Occipital lobe (tissue), 2 donors: ENCODE measurements around the gene ADAMTS9. TPM values are rescaled to one million over a fixed set of nuclear protein-coding genes. Genes with fewer than 3 reads are reported as not detected.

ENCODE experiments used
- DNase-seq: peaks from one replicate; lab custom pipeline; 2025; lab: John Stamatoyannopoulos, UW
- total RNA-seq: library from RNA; depleted of rRNA; stranded (reverse); fragments of >200 nt; gene quantifications from one replicate; pipeline ENCODE4 v1.2.3, GENCODE V29; 2014

ADAMTS9 gene
- total RNA-seq, 1 donor from 2014 or later: 17.3 TPM

DNA sequence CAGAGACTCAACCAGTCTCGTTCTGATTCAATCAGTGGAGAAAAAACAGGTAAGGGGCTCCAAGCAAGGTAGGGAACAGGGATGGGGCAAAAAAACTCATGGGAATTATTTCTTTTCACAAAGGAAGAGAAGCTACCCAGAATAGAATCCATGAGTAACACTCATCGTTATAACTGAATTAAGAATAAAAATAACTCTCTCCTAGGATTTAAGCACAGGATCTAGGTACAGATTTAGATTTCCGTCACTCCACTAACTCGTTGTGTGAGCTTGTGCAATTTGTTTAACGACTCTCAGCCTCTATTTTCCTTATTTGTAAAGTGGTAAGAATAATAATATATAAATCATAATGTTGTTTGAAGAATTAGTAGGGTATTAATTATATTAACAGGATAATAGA is 68.6 kb downstream of the ADAMTS9 start:
- no peak for DNase-seq

DNA sequence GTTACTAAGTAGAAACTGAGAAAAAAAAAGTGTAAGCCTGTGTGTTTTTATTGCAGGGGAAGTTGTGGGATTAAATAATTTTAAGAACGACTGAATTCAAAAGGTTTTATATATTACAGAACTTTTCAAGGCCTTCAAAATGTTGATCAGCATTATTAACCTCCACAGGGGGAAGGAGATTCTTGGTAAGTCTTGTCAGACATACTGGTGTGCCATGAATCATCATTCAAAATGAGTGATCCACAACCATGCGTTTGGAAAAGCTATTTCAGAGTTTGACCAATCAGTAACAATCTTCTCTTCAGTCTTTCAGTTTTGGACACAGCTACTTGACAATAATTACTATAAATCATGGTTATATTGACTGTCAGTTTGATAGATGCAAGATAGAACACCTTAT is 70.2 kb downstream of the ADAMTS9 start:
- DNase-seq: no peak

DNA sequence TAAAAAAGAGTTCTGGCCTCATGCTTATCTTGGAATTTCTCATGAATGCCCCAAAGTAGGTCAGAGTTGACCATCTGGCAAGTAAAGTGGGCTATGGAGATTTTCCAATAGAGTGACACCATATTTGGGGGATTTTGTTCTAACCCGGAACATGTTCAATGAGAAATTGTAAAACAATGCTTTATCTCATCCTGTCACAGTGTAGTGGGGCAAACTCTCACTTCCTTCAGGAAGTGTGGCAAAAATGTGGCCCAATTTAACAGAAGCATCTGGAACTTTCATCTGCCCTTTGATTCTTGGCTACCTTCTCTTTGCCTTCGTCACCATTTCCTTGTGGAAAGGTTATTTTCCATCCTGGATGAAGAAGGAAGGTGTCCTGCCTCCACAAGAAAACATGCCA is 70.8 kb downstream of the ADAMTS9 start:
- no peak for DNase-seq

DNA sequence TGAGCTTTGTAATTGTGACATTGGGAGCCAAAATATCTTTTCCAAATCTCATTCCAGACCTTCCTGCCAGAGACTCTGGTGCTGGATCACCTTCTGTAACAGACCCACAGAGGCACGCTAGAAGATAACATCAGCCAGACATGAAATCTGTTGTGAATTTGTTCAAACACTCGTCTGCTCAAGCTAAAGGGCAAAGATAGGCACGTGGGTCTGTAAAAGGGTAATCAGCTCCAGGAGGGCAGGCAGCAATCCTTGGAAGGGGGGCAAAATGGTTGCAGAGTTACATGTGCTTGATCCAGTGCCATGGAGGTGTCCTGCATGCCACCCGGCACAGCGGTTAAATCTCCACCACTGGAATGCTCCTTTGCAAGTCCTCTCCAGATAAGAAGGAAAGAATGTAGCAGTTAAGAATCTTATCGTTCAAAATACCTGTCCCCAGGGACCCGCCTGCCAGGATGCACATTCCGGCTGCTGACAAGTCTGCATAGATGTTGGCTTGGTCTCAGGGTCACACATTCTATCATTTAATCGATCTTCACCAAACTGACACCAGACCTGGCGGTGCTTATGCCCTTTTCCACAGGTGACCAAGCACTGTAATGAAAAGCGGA is 74.8 kb downstream of the ADAMTS9 start:
- no peak for DNase-seq

DNA sequence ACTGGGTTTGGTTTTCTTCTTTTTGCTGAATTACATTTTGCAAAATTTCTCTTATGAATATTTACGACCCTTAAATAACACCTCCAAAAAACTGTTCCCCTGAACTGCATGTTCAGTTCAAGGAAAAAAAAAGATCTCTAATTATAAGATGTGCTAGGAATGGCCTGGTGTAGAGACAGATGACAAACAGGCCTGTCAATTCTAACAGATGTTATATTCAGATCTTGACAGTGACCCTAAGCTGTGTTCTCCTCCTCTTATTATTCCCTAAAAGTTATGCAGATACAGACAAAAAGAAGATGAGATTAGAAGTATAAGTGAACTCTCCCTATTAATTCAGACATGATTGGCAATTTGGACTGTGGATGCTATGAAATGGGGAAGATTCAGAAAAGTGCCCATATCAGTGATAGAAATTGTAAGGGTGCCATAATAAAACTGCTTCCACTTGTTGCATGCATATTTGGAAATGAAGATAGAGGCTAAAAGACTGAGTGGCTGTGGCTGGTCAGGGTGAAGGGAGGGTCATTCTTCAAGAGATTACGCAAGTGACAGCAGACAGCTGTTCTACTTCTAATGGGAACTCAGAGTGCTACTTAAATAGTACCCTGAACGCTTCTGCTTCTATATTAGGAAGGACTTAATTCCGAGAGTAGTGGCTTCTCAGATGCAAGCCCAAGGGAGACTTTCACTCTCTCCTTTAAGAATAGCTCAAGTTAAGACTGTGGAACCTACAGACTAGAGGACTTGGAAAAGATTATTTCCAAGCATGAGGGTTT is 75.5 kb downstream of the ADAMTS9 start:
- DNase-seq: no peak

DNA sequence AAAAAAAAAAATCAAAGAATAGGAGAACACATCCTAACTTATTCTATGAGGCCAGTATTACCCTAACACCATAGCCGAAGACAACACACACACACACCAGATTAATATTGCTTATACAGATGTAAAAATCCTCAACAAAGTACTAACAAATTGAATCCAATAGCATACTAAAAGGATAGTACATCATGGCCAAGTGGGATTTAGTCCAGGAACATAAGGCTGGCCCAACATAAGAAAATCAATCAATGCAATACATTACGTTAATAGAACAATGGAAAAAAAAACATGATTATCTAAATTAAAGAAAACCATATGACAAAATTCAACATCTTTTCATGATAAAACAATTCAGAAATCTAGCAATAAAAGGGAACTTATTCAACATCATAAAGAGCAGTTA is 79.1 kb downstream of the ADAMTS9 start:
- no peak for DNase-seq

DNA sequence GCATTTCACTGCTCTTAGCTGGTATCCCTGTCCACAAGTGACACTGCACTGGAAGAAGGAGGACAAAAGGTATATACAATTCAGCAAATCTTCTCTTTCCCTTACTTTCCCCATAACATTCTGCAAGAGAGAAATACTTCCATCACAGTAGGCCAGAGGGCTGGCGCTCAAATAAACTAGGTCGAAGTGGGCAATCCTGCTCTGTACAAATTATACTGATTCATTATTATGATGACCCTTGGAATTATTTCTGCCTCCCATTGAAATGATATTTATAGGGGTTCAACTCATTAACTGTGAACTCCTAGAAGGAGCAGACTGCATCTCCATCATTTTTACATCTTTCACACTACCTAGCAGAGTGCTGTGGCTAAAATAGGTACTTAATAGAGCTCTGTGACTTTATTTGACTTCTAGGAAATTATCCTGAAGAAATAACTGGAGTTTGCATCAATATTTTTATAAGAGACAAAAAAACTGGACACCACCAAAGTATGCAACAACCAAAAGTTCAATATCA is 80.7 kb downstream of the ADAMTS9 start:
- DNase-seq: no peak

DNA sequence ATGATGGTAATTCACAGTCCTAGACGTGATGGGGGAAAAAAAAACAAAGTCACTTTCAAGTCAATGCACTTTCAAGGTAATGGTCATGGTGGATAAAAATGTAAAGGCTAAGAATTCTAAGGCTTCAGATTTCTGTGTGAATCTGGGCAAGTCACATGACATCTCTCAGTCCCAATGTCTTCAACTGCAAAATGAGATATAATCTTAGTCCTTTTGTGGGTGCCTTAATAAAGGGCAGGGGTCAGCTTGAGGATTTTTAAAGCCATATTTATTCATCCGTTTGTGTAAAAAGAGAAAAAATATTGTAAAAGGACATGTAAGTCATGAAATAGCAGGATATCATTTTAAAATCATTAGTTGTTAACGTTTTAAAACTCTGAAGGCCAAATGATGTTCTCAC is 83.5 kb downstream of the ADAMTS9 start:
- no peak for DNase-seq

DNA sequence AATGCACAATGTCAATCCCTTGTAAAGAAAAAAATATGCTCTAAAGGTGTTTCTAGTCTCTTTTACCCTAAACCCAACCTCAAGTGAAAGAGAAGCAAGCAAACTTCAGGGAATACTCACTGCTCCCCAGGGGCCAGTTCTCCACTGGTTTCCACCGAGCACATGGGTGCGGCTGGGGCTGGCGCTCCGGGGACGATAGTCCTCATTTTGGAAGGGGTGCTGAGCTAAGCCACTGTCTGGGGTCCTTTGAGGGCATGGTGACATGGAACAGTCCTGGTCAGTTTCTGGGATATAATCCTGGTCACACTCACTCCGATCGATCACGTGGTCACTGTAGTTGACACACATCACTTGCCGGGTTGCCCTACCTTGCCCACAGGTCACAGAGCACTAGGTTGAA is 86.0 kb downstream of the ADAMTS9 start:
- no peak for DNase-seq

DNA sequence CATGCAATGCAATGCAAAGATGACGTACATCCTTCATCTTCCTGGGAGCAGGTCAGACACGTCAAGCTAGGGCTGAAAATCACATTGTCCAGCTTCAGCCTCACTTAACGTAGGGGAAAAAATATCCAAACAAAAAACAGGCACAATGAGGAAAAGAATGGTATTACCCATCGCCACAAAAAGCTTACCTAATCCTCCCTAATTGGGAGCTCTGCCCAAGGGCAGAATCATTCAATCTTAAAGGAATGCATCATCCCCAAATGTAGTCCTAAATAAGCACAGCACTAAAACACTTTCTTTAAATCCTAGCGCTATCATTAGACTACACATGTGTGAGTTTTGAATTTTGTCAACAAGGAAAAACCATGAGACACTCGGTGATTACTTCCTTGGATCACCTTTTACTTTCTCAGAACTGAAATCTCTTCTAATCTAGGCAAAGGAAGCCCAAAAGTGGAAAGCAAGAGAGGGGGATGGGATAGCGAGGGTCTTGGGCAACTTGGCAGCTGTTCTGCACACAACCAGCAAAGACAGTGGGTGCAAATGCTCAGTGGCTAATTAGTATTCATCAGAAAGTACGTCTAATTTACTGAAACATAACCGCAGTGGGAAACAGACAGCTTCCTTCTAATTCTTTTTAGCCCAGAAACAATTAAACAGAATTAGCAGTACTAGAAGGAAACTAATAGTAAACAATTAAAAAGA is 87.4 kb downstream of the ADAMTS9 start:
- DNase-seq: no peak

DNA sequence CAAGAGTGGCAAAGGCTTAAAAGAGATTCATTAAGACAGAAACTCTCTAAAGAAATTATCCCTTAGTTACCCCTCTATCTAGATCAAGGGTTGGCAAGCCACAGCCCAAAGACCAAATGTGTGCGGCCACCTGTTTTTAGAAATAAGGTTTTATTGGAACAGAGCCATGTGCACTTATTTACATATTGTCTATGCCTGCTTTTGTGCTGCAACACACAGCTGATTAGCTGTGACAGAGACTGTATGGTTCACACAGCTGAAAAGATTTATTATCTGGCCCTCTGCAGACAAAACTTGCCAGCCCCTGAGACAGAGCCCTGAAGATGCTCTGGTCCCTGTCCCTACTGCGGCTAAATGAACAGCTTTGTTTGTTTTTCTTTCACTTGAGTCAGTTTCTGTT is 88.1 kb downstream of the ADAMTS9 start:
- no peak for DNase-seq

DNA sequence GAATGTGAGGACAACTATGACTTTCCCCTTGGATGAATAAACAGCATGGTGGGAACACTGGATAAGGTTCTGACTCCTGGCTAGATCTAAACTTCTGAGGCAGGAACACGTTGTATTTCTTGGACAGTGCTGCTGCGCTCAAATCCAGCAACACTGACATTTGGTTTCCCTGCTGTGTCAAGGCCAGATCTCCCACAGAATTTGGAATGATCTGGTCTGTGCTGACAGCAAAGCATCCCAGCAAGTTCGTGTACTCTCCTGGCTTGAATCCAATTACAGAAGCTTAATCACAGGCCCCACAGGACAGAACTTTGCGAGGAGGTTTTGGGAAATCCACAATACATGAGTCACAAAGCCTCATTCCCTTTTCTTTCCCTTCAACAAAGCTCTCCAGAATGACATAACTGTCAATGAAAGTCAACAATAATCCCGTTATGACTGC is 92.5 kb downstream of the ADAMTS9 start:
- no peak for DNase-seq

DNA sequence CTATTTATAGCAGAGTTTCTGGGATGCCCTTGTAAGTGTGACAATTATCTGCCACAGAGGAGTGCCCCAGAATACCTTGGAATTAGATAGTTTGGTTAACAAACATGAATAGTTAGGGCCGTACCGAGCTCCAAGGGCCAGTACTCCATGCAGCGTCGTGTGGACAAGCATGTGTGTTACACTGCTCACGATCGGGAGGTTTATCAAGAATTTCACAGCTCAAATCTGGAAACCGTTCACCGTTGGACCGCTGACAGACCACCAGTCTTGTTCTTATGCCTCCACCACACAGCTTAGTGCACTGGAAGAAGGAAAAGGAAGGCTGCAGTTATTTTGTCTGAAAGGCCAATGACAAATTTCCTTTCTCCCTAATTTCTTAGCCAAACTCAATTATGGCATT is 93.7 kb downstream of the ADAMTS9 start:
- no peak for DNase-seq

DNA sequence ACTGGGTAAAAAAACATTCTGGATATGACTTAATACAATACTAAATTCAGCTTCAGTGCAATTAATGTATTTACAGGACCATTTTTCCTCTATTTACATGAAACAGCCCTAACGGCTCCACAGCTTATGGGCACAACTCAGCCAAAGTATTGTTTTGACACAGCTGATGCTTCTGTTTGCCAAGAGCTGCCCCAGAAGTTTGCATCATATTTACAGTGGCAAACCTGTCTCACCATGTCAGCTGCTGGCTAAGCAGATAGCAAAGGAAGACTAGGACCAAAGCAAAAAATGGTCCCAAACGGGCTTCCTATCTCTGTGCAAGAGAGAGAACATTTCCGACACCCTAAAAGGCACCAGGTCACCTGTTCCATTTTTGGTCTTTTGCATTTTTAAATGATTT is 94.5 kb downstream of the ADAMTS9 start:
- DNase-seq: no peak

DNA sequence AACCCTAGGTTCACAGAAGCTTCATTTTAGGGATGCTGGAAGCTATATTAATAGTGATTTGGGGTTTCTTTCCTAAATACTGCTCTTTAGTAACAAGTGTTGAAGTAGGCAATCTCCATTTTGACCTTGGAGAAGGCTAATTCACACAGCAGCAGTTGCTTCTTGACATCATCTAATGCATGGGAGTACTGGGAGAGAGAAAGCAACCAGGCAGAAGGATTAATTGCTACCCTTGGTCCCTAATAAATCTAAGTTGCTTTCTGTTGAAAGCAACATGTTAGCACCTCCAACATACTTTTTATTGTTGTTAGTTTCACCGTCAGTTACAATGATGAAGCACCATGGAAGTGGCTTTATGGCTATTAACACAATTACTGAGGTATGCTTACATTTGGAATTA is 96.2 kb downstream of the ADAMTS9 start:
- no peak for DNase-seq

DNA sequence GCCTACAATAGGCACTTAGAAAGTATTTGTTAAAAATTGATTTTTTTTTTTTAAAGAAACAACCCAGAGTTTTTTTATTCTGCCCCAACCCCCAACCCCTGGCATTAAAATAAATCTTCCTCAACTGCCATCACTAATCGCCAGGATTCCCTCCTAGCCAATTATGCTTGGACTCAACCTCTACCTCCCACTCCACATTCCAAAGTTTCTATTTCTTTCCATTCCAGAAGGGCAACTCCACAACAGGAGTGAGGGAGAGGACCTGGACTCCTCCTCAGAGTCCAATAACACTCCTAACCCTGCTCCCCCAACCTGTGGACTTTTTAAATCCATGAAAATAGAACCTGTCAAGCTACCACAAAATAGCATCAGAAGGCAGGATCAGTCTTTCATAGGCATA is 99.4 kb downstream of the ADAMTS9 start:
- no peak for DNase-seq

DNA sequence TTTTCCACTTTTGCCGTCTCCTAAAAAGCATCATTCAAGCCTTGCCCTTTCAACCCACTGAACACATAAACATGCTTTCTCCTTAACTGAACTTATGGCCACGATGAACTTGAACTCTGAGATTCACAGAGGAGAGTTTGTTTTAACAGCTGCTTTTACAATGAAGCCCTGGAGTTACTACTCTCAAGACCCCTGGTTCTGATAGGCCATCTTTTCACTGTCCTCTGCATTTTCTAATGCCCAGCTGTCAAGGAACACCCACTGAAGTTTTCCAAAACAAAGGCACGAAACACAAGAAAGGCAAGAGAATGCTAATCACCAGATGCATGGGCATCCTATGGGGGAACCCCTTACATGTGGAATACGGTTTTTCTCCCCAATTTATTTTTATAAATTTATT is 100.8 kb downstream of the ADAMTS9 start:
- DNase-seq: no peak

DNA sequence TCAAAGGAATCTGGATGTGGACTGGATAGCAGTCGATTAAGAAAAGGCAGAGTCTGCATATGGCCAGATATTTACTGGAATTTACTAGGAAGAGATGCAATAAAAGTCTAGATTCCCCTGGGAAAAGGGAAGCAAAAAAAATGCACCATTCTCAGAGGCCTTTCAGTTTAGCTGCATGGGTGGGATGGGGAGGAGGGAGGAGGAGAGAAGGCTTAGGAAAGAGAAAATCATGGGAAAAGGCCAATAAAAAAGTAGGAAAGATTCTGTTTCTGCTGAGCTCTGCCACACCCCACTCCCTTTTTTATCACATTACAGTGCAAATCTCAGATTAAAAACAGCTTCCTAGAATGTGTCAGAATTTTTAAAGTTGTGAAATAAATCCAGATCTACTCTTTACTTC is 103.6 kb downstream of the ADAMTS9 start:
- DNase-seq: no peak

DNA sequence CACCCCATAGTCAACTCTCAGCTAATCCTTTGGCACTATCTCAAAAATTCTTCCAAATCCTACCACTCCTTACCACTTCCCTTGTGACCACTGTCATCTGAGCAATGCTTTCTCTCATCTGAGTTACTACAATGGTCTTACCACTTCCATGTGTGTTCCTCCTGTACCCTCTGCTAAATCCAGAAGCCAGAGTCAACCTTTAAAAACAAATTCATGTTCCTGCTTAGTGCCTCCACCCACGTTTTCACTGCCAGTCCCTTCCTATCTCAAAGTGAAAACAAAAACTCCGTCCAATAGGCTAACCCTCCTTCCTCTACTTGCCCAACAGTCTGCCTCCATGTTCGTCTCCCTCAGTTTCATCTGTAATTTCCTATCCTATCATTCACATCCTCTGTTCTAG is 109.0 kb downstream of the ADAMTS9 start:
- DNase-seq: no peak

DNA sequence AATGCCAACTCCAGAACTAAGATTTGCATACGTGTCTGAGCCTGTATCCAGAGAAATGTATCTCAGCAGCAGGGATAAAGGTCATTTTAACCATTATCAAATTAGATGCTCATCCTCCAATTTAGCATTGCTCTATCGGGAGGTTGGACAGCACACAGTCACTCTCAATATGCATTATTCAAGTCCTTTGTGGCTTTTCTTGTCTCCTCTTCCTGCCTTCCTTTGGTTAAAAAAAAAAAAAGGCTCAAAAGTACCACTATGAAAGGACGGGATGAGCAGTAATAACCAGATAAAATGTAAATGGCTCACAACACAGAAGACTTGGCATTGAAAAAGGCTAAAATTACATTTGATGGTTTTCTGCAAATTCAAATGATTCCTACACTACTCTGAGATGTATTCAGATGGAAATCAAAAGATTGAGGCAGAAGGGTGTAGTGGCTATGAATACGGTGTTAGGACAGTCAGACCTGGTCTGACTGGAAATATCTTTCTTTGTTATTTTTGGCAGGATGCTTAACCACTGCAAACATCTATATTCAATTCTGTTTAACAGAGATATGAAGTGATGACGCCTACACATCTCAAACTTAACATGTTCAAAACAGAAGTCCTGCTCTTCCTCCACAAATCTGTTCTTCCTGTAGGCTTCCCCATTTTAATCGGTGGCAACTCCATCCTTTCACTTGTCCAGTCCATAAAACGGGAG is 109.6 kb downstream of the ADAMTS9 start:
- DNase-seq: no peak

DNA sequence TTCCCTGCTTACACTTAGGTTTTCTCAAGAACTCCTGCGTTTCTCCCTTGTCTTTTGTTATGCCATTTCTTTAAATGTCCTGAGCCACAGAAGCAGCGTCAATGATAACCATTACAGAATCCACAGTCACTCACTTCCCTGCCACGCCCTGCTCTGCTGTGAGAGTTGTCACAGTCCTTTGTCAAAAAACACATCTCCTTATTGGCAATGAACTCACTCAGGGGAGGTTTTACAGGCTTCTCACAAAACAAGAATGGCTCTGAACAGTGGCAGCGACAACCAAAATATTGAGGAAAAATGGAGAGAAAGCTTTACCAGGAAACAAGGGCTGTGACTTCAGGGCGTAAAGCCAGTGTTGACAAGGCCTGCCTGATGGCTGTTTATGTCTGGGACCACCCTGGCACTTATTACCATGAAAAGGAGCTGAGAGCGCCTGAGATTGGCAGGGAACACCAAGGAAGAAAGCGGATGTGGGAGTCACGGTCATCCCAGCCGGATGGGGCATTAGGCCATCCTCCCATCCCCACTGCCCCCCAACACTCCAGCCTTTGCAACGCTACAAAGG is 111.5 kb downstream of the ADAMTS9 start:
- no peak for DNase-seq
